Naive thymus-derived CD4-positive, alpha-beta T cell (primary cell): ENCODE results near the gene FMNL2. TPM values are rescaled to one million over a fixed set of nuclear protein-coding genes. Genes with fewer than 3 reads are reported as not detected.

Experiments
- ATAC-seq: fragments of 150-1000 bp; cut with Tn5 transposase; 2 replicates; pipeline ENCODE4 v1.10.0; 2021; ENCODE audit warnings: mild to moderate bottlenecking, moderate library complexity
- CTCF ChIA-PET: fragments of 350-600 bp; sonication (Branson Sonifier 250); formaldehyde crosslinking; loops from one replicate; lab custom pipeline; 2021; ENCODE audit warnings: antibody characterized with exemption; lab: Charles Lee
- POLR2A ChIA-PET: fragments of 350-600 bp; sonication (Branson Sonifier 250); formaldehyde crosslinking; loops from one replicate; lab custom pipeline; 2021; ENCODE audit warnings: antibody characterized with exemption, inconsistent platforms; lab: Charles Lee
- DNase-seq, 9 donors: peaks; one replicate each; pipeline versions ENCODE4 v3.0.0 to v3.0.0-alpha.2; 2020 to 2022; ENCODE audit warnings: mixed read lengths in 1 of 9
- H3K27ac ChIP-seq: one replicate; pipeline ENCODE4 v1.7.0; 2013; ENCODE audit warnings: mild to moderate bottlenecking, low read depth, low read length, moderate library complexity
- H3K27me3 ChIP-seq, 2 donors: one replicate each; pipeline ENCODE4 v1.7.0; 2013; ENCODE audit warnings: low read length in 2 of 2, mild to moderate bottlenecking in 2 of 2, moderate library complexity in 2 of 2; ENCODE audit not compliant: control insufficient read depth in 2 of 2, insufficient read depth in 2 of 2
- H3K36me3 ChIP-seq, 3 experiments: 1 replicate in 2 of 3; 2 replicates in 1 of 3; pipeline ENCODE4 v1.7.0; 2013; ENCODE audit warnings: low read length in 3 of 3, mild to moderate bottlenecking in 3 of 3, moderate library complexity in 1 of 3; ENCODE audit not compliant: insufficient read depth in 3 of 3, control insufficient read depth in 2 of 3
- H3K4me1 ChIP-seq, 2 donors: one replicate each; pipeline ENCODE4 v1.7.0; 2013; ENCODE audit warnings: low read length in 2 of 2, mild to moderate bottlenecking in 2 of 2, moderate library complexity in 1 of 2; ENCODE audit not compliant: control insufficient read depth in 2 of 2, insufficient read depth in 2 of 2
- H3K4me3 ChIP-seq: 2 replicates; pipeline ENCODE4 v1.7.0; 2013; ENCODE audit warnings: mild to moderate bottlenecking, low read length
- H3K9me3 ChIP-seq, 3 experiments: 1 replicate in 2 of 3; 2 replicates in 1 of 3; pipeline ENCODE4 v1.7.0; 2013; ENCODE audit warnings: low read length in 3 of 3; ENCODE audit not compliant: control insufficient read depth in 2 of 3
- H3K27ac Mint-ChIP-seq, 9 donors: one replicate each; pipeline ENCODE4 v1.8.0; 2020 to 2022; ENCODE audit warnings: mixed read lengths in 9 of 9, mild to moderate bottlenecking in 8 of 9, moderate library complexity in 5 of 9, inconsistent platforms in 2 of 9
- H3K27me3 Mint-ChIP-seq, 5 donors: one replicate each; pipeline ENCODE4 v1.8.0; 2021 to 2022; ENCODE audit warnings: mixed read lengths in 5 of 5, mild to moderate bottlenecking in 1 of 5
- H3K36me3 Mint-ChIP-seq, 5 donors: one replicate each; pipeline ENCODE4 v1.8.0; 2020 to 2022; ENCODE audit warnings: mixed read lengths in 5 of 5, mild to moderate bottlenecking in 3 of 5, inconsistent platforms in 1 of 5
- H3K4me1 Mint-ChIP-seq, 7 donors: one replicate each; pipeline ENCODE4 v1.8.0; 2020 to 2022; ENCODE audit warnings: mixed read lengths in 7 of 7, mild to moderate bottlenecking in 3 of 7, inconsistent platforms in 1 of 7
- H3K4me3 Mint-ChIP-seq, 10 donors: one replicate each; pipeline ENCODE4 v1.8.0; 2020 to 2022; ENCODE audit warnings: mild to moderate bottlenecking in 10 of 10, mixed read lengths in 10 of 10, moderate library complexity in 6 of 10, inconsistent platforms in 2 of 10
- H3K9me3 Mint-ChIP-seq, 11 donors: one replicate each; pipeline ENCODE4 v1.8.0; 2020 to 2022; ENCODE audit warnings: mixed read lengths in 11 of 11, mild to moderate bottlenecking in 4 of 11, inconsistent platforms in 1 of 11, moderate library complexity in 1 of 11
- intact Hi-C, 2 donors: fragments of 100-400 bp; cut with micrococcal nuclease; formaldehyde crosslinking; loops; one replicate each; pipeline ENCODE4 v1.15.1; 2023
- polyA plus RNA-seq, 2 donors: library from polyadenylated mRNA; unstranded; fragments of 300-500 nt; fragmentation: Illumina TruSeq; gene quantifications; one replicate each; pipeline ENCODE4 v1.2.3, GENCODE V29; 2021
- total RNA-seq, 6 experiments: library from RNA in 5 of 6; stranded (reverse) in 5 of 6; gene quantifications; 1 replicate in 5 of 6; 2 replicates in 1 of 6; pipeline ENCODE4 v1.2.3 and lab custom pipeline; 2021 to 2026

Gene FMNL2
- total and polyA plus RNA-seq, 7 experiments from 2014 or later: 0.16 to 2.7 (median 1.2) TPM

- Histone ChIP-seq H3K4me3 (no peak overlapping the region), H3K4me1 (no peaks in the 10 kb centered on the region), H3K9me3 (no peaks in the 10 kb centered on the region), H3K27ac (no peak overlapping the region), H3K27me3 (no peaks in the 10 kb centered on the region), H3K36me3 (no peaks in the 10 kb centered on the region)
- POLR2A ChIA-PET: no interaction called here
- Mint-ChIP-seq H3K27ac (no peak overlapping the region), H3K36me3 (no peaks in the 10 kb centered on the region), H3K4me3 (no peak overlapping the region), H3K27me3 (no peaks in the 10 kb centered on the region), H3K4me1 (no peaks in the 10 kb centered on the region), H3K9me3 (no peaks in the 10 kb centered on the region)
- CTCF ChIA-PET: interaction anchor here (0.7 kb wide), 1 partner anchor 462 kb away, joined by 3 read pairs; no protein-coding TSS in a partner anchor
- no peak for DNase-seq
- intact Hi-C loops: no loop called here
- no peak for ATAC-seq
Observed at GRCh38 chr2:152638056-152638455, 303.1 kb downstream of the FMNL2 start.

- no peak for ATAC-seq
- Mint-ChIP-seq H3K9me3 (no peaks in the 10 kb centered on the region), H3K27me3 (no peaks in the 10 kb centered on the region), H3K4me1 (no peaks in the 10 kb centered on the region), H3K4me3 (no peak overlapping the region), H3K27ac (no peak overlapping the region), H3K36me3 (no peaks in the 10 kb centered on the region)
- Histone ChIP-seq H3K27me3 (no peaks in the 10 kb centered on the region), H3K4me1 (no peaks in the 10 kb centered on the region), H3K9me3 (no peaks in the 10 kb centered on the region), H3K4me3 (no peak overlapping the region), H3K36me3 (no peaks in the 10 kb centered on the region), H3K27ac (no peak overlapping the region)
- intact Hi-C loops: no loop called here
- DNase-seq: no peak
- ChIA-PET POLR2A (no interaction called here), CTCF (interaction anchor here (0.8 kb wide), 1 partner anchor 104 kb away, joined by 3 read pairs; no protein-coding TSS in a partner anchor)
Observed at GRCh38 chr2:152638590-152638989, 303.6 kb downstream of the FMNL2 start.

GRCh38 chr2:152644189-152644873 is 309.4 kb downstream of the FMNL2 start:
- no peak for ATAC-seq
- intact Hi-C loops: no loop called here
- Mint-ChIP-seq H3K9me3 (no peaks in the 10 kb centered on the region), H3K36me3 (no peaks in the 10 kb centered on the region), H3K27ac (peak overlapping the region in 2 of 9 donors; percentile 5 to 10), H3K27me3 (no peaks in the 10 kb centered on the region), H3K4me3 (no peak overlapping the region), H3K4me1 (peaks cover 0 to 5% (median 0%) of the 10 kb centered on the region in 7 donors)
- H3K4me3 ChIP-seq: no peak overlapping the region
- no peaks in the 10 kb centered on the region for H3K27me3 ChIP-seq
- H3K27ac ChIP-seq: no peak overlapping the region
- H3K36me3 ChIP-seq: no peaks in the 10 kb centered on the region
- ChIA-PET CTCF (interaction anchor here (0.9 to 1.7 kb wide), 2 partner anchors 9 kb away, joined by 3 to 9 read pairs; no protein-coding TSS in a partner anchor), POLR2A (no interaction called here)
- no peaks in the 10 kb centered on the region for H3K9me3 ChIP-seq
- no peak for DNase-seq
- no peaks in the 10 kb centered on the region for H3K4me1 ChIP-seq

DNA sequence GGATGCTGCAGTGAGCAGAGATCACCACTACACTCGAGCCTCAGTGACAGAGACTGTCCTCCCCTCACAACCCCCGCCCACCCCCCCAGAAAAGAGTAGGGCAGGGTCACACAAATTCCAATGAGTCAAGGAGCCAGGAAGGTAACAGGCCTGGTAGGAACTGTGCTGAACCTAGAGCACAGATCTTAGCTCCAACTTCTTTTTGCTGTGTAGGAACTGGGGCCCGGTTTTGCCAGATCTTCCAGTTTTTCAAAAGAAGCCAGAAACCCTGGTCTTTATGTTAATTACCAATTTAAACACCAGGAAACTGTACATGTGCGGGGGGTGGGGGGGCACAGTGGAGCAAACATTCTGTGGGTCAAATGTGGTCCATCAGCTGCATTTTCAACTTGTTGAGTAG is 311.3 kb downstream of the FMNL2 start:
- intact Hi-C loops: no loop called here
- Histone ChIP-seq H3K4me1 (no peaks in the 10 kb centered on the region), H3K9me3 (no peaks in the 10 kb centered on the region), H3K4me3 (no peak overlapping the region), H3K27ac (no peak overlapping the region), H3K27me3 (no peaks in the 10 kb centered on the region), H3K36me3 (no peaks in the 10 kb centered on the region)
- peaks cover 0 to 7% (median 0%) of the 10 kb centered on the region in 5 donors for H3K36me3 Mint-ChIP-seq
- H3K4me1 Mint-ChIP-seq: peaks cover 0 to 5% (median 0%) of the 10 kb centered on the region in 7 donors
- DNase-seq (no peak), ATAC-seq (no peak)
- H3K27ac Mint-ChIP-seq: peak overlapping the region in 1 of 9 donors; percentile 25
- ChIA-PET CTCF (interaction anchor here (1.0 kb wide), 1 partner anchor 11 kb away, joined by 3 read pairs; no protein-coding TSS in a partner anchor), POLR2A (no interaction called here)
- no peaks in the 10 kb centered on the region for H3K9me3 Mint-ChIP-seq
- no peak overlapping the region for H3K4me3 Mint-ChIP-seq
- no peaks in the 10 kb centered on the region for H3K27me3 Mint-ChIP-seq

DNA sequence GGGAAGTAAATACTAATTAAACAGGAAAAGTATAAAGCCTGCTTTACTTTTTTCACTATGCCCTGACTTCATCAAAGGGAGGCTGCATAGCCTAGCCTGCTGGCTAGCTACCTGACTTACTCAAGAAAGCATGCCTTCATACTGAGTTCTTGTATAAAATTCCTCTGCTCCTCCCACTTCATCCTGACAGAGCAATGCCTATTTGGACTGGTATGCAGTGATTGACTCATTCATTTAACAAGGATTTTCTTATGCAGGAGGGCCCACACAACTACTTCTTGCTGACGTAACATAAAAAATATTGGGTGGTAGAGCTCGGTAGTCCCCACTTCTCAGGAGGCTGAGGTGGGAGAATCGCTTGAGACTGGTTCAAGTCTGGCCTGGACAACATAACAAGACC is 311.8 kb downstream of the FMNL2 start:
- Histone ChIP-seq H3K36me3 (no peaks in the 10 kb centered on the region), H3K4me1 (no peaks in the 10 kb centered on the region), H3K27me3 (no peaks in the 10 kb centered on the region), H3K27ac (no peak overlapping the region), H3K9me3 (no peaks in the 10 kb centered on the region), H3K4me3 (no peak overlapping the region)
- intact Hi-C loops: no loop called here
- Mint-ChIP-seq H3K36me3 (peaks cover 0 to 8% (median 0%) of the 10 kb centered on the region in 5 donors), H3K27ac (peak overlapping the region in 5 of 9 donors; percentile 22 to 76 (median 41)), H3K4me1 (peaks cover 0 to 5% (median 0%) of the 10 kb centered on the region in 7 donors), H3K4me3 (no peak overlapping the region), H3K27me3 (no peaks in the 10 kb centered on the region), H3K9me3 (no peaks in the 10 kb centered on the region)
- ChIA-PET POLR2A (no interaction called here), CTCF (interaction anchor here (0.8 to 1.0 kb wide), 2 partner anchors 11 to 16 kb away, joined by 3 to 8 read pairs; no protein-coding TSS in a partner anchor)
- ATAC-seq: no peak
- DNase-seq: no peak

DNA sequence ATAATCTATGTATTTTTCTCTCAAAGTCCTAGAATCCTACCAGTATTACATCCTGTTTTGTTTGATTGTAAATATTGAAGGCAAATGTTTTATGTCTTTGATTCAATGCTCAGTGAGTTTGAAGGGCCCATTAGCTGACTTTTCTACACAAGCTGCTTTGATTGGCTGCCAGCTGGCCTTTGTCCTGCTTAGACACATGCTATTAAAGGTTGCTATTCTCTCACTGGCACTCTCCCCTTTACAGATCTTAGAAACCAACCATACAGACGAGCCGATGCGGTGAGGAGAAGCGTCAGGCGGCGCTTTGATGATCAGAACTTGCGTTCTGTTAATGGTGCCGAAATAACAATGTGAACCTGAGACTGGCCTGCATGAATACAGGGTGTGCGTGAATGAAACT is 312.6 kb downstream of the FMNL2 start:
- ChIA-PET CTCF (interaction anchor here (0.8 kb wide), 1 partner anchor 15 kb away, joined by 8 read pairs; no protein-coding TSS in a partner anchor), POLR2A (no interaction called here)
- H3K4me3 Mint-ChIP-seq: no peak overlapping the region
- no peaks in the 10 kb centered on the region for H3K27me3 ChIP-seq
- H3K27ac Mint-ChIP-seq: peak overlapping the region in 8 of 9 donors; percentile 11 to 84 (median 72)
- DNase-seq (no peak), ATAC-seq (no peak)
- H3K36me3 ChIP-seq: no peaks in the 10 kb centered on the region
- H3K4me1 ChIP-seq: no peaks in the 10 kb centered on the region
- H3K9me3 Mint-ChIP-seq: no peaks in the 10 kb centered on the region
- no peaks in the 10 kb centered on the region for H3K27me3 Mint-ChIP-seq
- H3K9me3 ChIP-seq: no peaks in the 10 kb centered on the region
- no peak overlapping the region for H3K4me3 ChIP-seq
- peaks cover 0 to 8% (median 0%) of the 10 kb centered on the region in 5 donors for H3K36me3 Mint-ChIP-seq
- intact Hi-C loops: no loop called here
- no peak overlapping the region for H3K27ac ChIP-seq
- peaks cover 0 to 5% (median 0%) of the 10 kb centered on the region in 7 donors for H3K4me1 Mint-ChIP-seq
